Suppressor macrophage (primary cell): ENCODE data around the gene ABCC4.

ENCODE experiments used
- DNase-seq, 4 experiments: peaks; one replicate each; pipeline ENCODE4 v3.0.0-alpha.2; 2020 to 2022

The ABCC4 gene

GRCh38 chr13:95044452-95045205, 256.6 kb downstream of the ABCC4 start:
- DNase-seq: no peak

- DNase-seq: no peak
Observed at GRCh38 chr13:95039415-95039814, 261.8 kb downstream of the ABCC4 start.

GRCh38 chr13:95038949-95039348, 262.3 kb downstream of the ABCC4 start:
- no peak for DNase-seq

GRCh38 chr13:95035311-95036109, 265.7 kb downstream of the ABCC4 start:
- no peak for DNase-seq

- no peak for DNase-seq
Observed at GRCh38 chr13:95033890-95034289, 267.4 kb downstream of the ABCC4 start.

- DNase-seq: no peak
Observed at GRCh38 chr13:95032121-95032520, 269.1 kb downstream of the ABCC4 start.

- no peak for DNase-seq
Observed at GRCh38 chr13:95030821-95031343, 270.4 kb downstream of the ABCC4 start.

- no peak for DNase-seq
Observed at GRCh38 chr13:95027638-95028037, 273.6 kb downstream of the ABCC4 start.

- DNase-seq: no peak
Observed at GRCh38 chr13:95025116-95025515, 276.1 kb downstream of the ABCC4 start.

GRCh38 chr13:95023405-95023804, 277.8 kb downstream of the ABCC4 start:
- DNase-seq: no peak

- DNase-seq: no peak
Observed at GRCh38 chr13:95020298-95020987, 280.8 kb downstream of the ABCC4 start.

- DNase-seq: no peak
Observed at GRCh38 chr13:95019886-95020285, 281.4 kb downstream of the ABCC4 start.

- DNase-seq: no peak
Observed at GRCh38 chr13:95007322-95007721, 293.9 kb downstream of the ABCC4 start.

- no peak for DNase-seq
Observed at GRCh38 chr13:95005300-95005699, 296.0 kb downstream of the ABCC4 start.

- no peak for DNase-seq
Observed at GRCh38 chr13:95003019-95003813, 298.0 kb downstream of the ABCC4 start.

- no peak for DNase-seq
Observed at GRCh38 chr13:95002126-95002525, 299.1 kb downstream of the ABCC4 start.

GRCh38 chr13:94999871-95000270, 301.4 kb downstream of the ABCC4 start:
- DNase-seq: no peak

- DNase-seq: no peak
Observed at GRCh38 chr13:94997126-94997525, 304.1 kb downstream of the ABCC4 start.

- no peak for DNase-seq
Observed at GRCh38 chr13:94996445-94996844, 304.8 kb downstream of the ABCC4 start.

- DNase-seq: no peak
Observed at GRCh38 chr13:94994506-94994905, 306.7 kb downstream of the ABCC4 start.

- no peak for DNase-seq
Observed at GRCh38 chr13:94993616-94994015, 307.6 kb downstream of the ABCC4 start.
